MM.1S (cell line): ENCODE results near the gene UNC119.
A peak's percentile ranks its signal among the peaks of the same experiment; 100 is the strongest.

Experiments
- DNase-seq: peaks from one replicate; pipeline ENCODE4 v3.0.0-alpha.2; 2015
- H2AFZ ChIP-seq: fragments of 300-600 bp; sonication (generic); 2 replicates; pipeline ENCODE4 v1.6.0; 2016; ENCODE audit warnings: antibody characterized with exemption, low read length
- H3F3A ChIP-seq: fragments of 300-600 bp; sonication (generic); 2 replicates; pipeline ENCODE4 v1.6.1; 2016; ENCODE audit warnings: mild to moderate bottlenecking, antibody characterized with exemption, low read length, moderate library complexity, mixed read lengths; ENCODE audit not compliant: insufficient read depth
- H3K27ac ChIP-seq: fragments of 300-600 bp; sonication (generic); 2 replicates; pipeline ENCODE4 v1.5.1; 2016; ENCODE audit warnings: mild to moderate bottlenecking, low read length
- H3K27me3 ChIP-seq: fragments of 300-600 bp; sonication (generic); replicated peaks from 2 replicates; pipeline ENCODE4 v1.6.0; 2016; ENCODE audit warnings: low read length; ENCODE audit not compliant: insufficient read depth
- H3K36me3 ChIP-seq: fragments of 300-600 bp; sonication (generic); replicated peaks from 2 replicates; pipeline ENCODE4 v1.6.1; 2016; ENCODE audit warnings: mild to moderate bottlenecking, low read length, mixed read lengths; ENCODE audit not compliant: insufficient read depth
- H3K4me1 ChIP-seq: fragments of 300-600 bp; sonication (generic); 2 replicates; pipeline ENCODE4 v1.6.1; 2016; ENCODE audit warnings: low read length, mixed read lengths
- H3K4me2 ChIP-seq: fragments of 300-600 bp; sonication (generic); 2 replicates; pipeline ENCODE4 v1.6.0; 2016; ENCODE audit warnings: low read depth, low read length
- H3K4me3 ChIP-seq: fragments of 300-600 bp; sonication (generic); 2 replicates; pipeline ENCODE4 v1.5.1; 2016; ENCODE audit warnings: low read length, mixed read lengths
- H3K79me2 ChIP-seq: fragments of 300-600 bp; sonication (generic); 2 replicates; pipeline ENCODE4 v1.6.1; 2016; ENCODE audit warnings: mixed run types, low read length, mixed read lengths
- H3K9ac ChIP-seq: fragments of 300-600 bp; sonication (generic); 2 replicates; pipeline ENCODE4 v1.6.1; 2016; ENCODE audit warnings: low read length, mixed read lengths
- H3K9me2 ChIP-seq: fragments of 300-600 bp; sonication (generic); replicated peaks from 2 replicates; pipeline ENCODE4 v1.6.1; 2016; ENCODE audit warnings: mild to moderate bottlenecking, low read length, mixed read lengths; ENCODE audit not compliant: insufficient read depth
- H3K9me3 ChIP-seq: fragments of 300-600 bp; sonication (generic); replicated peaks from 2 replicates; pipeline ENCODE4 v1.6.1; 2016; ENCODE audit warnings: mild to moderate bottlenecking, low read length, mixed read lengths; ENCODE audit not compliant: insufficient read depth
- H4K20me1 ChIP-seq: fragments of 300-600 bp; sonication (generic); 2 replicates; pipeline ENCODE4 v1.6.1; 2016; ENCODE audit warnings: mild to moderate bottlenecking, low read length, moderate library complexity, mixed read lengths; ENCODE audit not compliant: insufficient read depth
- EZH2 ChIP-seq: fragments of 300-600 bp; sonication (generic); optimal IDR thresholded peaks from 2 replicates; pipeline ENCODE3; 2017; ENCODE audit warnings: low read depth, mild to moderate bottlenecking, antibody characterized with exemption, low read length, mixed read lengths
- EZH2phosphoT487 ChIP-seq: fragments of 300-600 bp; sonication (generic); IDR thresholded peaks from 2 replicates; pipeline ENCODE4 v1.6.1; 2018; ENCODE audit warnings: antibody characterized with exemption, low read length
- TF ChIP-seq, protein P1 (sequence below): fragments of 300-600 bp; sonication (generic); IDR thresholded peaks from 2 replicates; pipeline ENCODE4 v1.5.1; 2016; ENCODE audit warnings: antibody characterized with exemption, low read length, mixed read lengths

UNC119 gene

DNA sequence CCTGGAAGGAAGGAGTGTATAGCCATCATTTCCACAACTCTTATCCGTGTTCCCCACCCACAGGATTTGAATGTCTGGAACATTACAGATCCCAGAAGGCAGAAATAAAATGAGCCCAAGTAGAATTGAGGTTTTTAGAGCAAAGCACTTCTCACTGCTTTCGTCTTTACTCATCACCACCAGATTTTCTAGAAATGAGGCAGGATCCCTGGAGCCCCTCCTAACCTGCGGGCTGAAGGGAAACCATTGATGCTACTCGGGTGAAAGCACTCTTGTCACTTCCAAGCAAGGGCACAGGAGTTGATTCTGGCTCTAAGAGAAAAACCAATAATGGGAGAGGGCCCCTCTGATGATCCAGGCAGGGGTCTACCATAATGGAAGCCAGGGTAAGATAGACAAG lies 27.1 kb upstream of the UNC119 start:
- Histone ChIP-seq H3K4me1 (no peaks in the 10 kb centered on the region; the same call in 1 of the 2 replicates), H3K79me2 (no peaks in the 10 kb centered on the region), H3K9me2 (no peaks in the 10 kb centered on the region), H3K27me3 (no peaks in the 10 kb centered on the region), H3K4me3 (no peak overlapping the region), H3K27ac (no peak overlapping the region), H3K4me2 (no peak overlapping the region), H3K36me3 (no peaks in the 10 kb centered on the region; the same call in 1 of the 2 replicates), H3K9ac (no peak overlapping the region), H3F3A (0 out of 2 replicates have a peak, but pooled peaks cover 14% of the 10 kb centered on the region), H3K9me3 (no peaks in the 10 kb centered on the region), H4K20me1 (no peaks in the 10 kb centered on the region), H2AFZ (no peak overlapping the region)
- DNase-seq: no peak
- TF ChIP-seq, protein P1, sequence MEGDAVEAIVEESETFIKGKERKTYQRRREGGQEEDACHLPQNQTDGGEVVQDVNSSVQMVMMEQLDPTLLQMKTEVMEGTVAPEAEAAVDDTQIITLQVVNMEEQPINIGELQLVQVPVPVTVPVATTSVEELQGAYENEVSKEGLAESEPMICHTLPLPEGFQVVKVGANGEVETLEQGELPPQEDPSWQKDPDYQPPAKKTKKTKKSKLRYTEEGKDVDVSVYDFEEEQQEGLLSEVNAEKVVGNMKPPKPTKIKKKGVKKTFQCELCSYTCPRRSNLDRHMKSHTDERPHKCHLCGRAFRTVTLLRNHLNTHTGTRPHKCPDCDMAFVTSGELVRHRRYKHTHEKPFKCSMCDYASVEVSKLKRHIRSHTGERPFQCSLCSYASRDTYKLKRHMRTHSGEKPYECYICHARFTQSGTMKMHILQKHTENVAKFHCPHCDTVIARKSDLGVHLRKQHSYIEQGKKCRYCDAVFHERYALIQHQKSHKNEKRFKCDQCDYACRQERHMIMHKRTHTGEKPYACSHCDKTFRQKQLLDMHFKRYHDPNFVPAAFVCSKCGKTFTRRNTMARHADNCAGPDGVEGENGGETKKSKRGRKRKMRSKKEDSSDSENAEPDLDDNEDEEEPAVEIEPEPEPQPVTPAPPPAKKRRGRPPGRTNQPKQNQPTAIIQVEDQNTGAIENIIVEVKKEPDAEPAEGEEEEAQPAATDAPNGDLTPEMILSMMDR: no peak
- no peak for TF ChIP-seq EZH2
- no peak for TF ChIP-seq EZH2phosphoT487

DNA sequence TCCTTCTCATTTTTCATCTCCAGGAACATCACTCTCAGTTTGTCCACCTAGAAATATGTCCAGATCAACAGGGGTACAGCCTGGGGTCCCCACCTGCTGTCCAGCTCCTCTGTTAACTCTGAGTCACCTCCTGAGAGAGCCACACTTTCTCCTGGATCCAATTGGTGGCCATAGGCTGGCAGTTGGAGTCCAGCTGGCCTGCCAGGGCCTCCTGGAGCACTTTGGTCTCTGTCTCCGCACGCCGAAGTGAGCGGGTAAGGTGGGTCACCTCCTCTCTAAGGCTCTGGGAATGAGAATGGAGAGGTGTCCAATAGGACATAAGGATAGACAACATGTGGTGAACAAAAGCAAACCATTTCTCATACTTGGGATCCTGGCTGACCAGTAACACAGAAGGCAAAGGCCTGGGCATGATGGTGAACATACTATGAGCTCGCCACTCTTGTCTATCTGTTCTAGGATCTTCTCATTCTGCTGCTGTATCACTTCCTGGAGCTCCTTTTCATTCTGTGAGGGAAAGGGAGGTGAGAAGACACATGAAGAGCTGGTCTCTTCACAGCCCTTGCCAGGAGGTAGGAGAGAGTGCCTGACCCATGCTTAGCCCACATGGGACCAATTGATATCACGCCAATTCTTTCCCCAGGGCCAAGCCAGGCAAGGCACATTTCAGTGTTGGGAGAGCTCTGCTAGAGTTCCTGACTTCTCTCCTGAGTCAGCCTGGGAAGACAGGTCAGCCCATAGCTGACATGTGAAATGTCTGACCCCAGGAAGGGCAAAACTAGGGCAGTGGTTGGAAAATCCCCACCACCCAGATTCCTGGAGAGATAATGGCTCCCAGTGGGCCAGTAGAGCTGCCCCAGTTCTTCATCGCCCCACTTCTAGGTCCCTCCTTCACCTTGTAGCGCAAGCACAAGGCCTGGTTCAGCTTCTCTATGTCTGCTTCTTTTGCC lies 26.1 kb upstream of the UNC119 start:
- TF ChIP-seq EZH2phosphoT487 (no peak), EZH2 (no peak)
- TF ChIP-seq, protein P1: no peak
- no peak for DNase-seq

DNA sequence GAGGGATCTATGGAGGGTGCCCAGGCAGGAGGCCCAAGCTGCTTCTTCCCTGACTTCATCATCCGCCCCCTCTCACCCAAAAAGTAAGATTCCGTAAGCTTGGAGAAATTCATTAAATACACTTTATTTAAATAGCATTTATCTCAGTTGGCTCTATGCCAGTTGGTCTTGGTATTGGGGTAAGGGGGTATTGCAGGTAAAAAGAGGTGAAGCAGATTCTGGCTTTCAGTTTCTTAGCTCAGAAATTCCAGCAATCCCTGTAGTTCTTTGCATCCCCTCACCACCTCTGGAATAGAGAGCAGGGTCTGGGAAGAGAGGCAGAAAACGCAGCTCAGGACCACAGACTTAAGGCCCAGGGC lies 25.0 kb upstream of the UNC119 start:
- no peak overlapping the region for H3K9ac ChIP-seq

More for the DNA sequence above, 26.1 kb upstream of the UNC119 start:
- H3K9me2 ChIP-seq: no peaks in the 10 kb centered on the region
- H3K79me2 ChIP-seq: no peaks in the 10 kb centered on the region
- H3K4me2 ChIP-seq: no peak overlapping the region
- H3K4me1 ChIP-seq: no peaks in the 10 kb centered on the region; the same call in 1 of the 2 replicates
- H3K27me3 ChIP-seq: no peaks in the 10 kb centered on the region
- H3K36me3 ChIP-seq: no peaks in the 10 kb centered on the region; the same call in 1 of the 2 replicates
- H4K20me1 ChIP-seq: no peaks in the 10 kb centered on the region
- H3K27ac ChIP-seq: no peak overlapping the region
- 0 out of 2 replicates have a peak, but pooled peaks cover 14% of the 10 kb centered on the region for H3F3A ChIP-seq
- H3K9me3 ChIP-seq: no peaks in the 10 kb centered on the region
- no peak overlapping the region for H3K4me3 ChIP-seq
- no peak overlapping the region for H3K9ac ChIP-seq
- no peak overlapping the region for H2AFZ ChIP-seq

More for the DNA sequence above, 25.0 kb upstream of the UNC119 start:
- Histone ChIP-seq H3K27me3 (no peaks in the 10 kb centered on the region), H3K27ac (peak overlapping the region; percentile 28; the same call in 1 of the 2 replicates), H2AFZ (0 out of 2 replicates have a peak overlapping the region, but pooled peaks have one; percentile 25), H3K79me2 (no peaks in the 10 kb centered on the region), H3K9me2 (no peaks in the 10 kb centered on the region), H3K4me1 (peaks cover under 1% of the 10 kb centered on the region; the same call in 1 of the 2 replicates), H3K4me3 (no peak overlapping the region), H3K4me2 (no peak overlapping the region), H3K9me3 (no peaks in the 10 kb centered on the region), H4K20me1 (no peaks in the 10 kb centered on the region), H3F3A (0 out of 2 replicates have a peak, but pooled peaks cover 14% of the 10 kb centered on the region), H3K36me3 (no peaks in the 10 kb centered on the region)
- no peak for DNase-seq
- no peak for TF ChIP-seq EZH2
- TF ChIP-seq, protein P1: no peak
- no peak for TF ChIP-seq EZH2phosphoT487
